Osteoblast (primary cell): ENCODE measurements around the gene CTSA. TPM values are rescaled to one million over a fixed set of nuclear protein-coding genes. Genes with fewer than 3 reads are reported as not detected.
A peak's percentile ranks its signal among the peaks of the same experiment; 100 is the strongest.

Source experiments
- DNase-seq: peaks from one replicate; pipeline ENCODE4 v3.0.0; 2011; ENCODE audit warnings: low spot score, mixed read lengths; ENCODE audit not compliant: insufficient read length; ENCODE audit errors: missing footprints
- H2AFZ ChIP-seq: 2 replicates; pipeline ENCODE4 v1.6.0; 2011; ENCODE audit warnings: mild to moderate bottlenecking, low read length
- H3K27ac ChIP-seq: 2 replicates; pipeline ENCODE4 v1.5.1; 2011; ENCODE audit warnings: mild to moderate bottlenecking, low read depth, low read length, moderate library complexity
- H3K27me3 ChIP-seq: 2 replicates; pipeline ENCODE4 v1.6.0; 2012; ENCODE audit warnings: mild to moderate bottlenecking, control low read depth, inconsistent platforms, low read length, moderate library complexity; ENCODE audit not compliant: insufficient read depth
- H3K36me3 ChIP-seq: 2 replicates; pipeline ENCODE4 v1.5.1; 2011; ENCODE audit warnings: mild to moderate bottlenecking, low read length, control low read depth, moderate library complexity; ENCODE audit not compliant: insufficient read depth
- H3K4me1 ChIP-seq: 2 replicates; pipeline ENCODE4 v1.5.1; 2011; ENCODE audit warnings: mild to moderate bottlenecking, low read length, control low read depth, moderate library complexity; ENCODE audit not compliant: insufficient read depth
- H3K4me2 ChIP-seq: 2 replicates; pipeline ENCODE4 v1.6.0; 2011; ENCODE audit warnings: mild to moderate bottlenecking, low read length; ENCODE audit not compliant: insufficient read depth
- H3K4me3 ChIP-seq: fragments of 200-600 bp; sonication (generic); 3 replicates; pipeline ENCODE4 v1.5.1; 2012; ENCODE audit warnings: mild to moderate bottlenecking, low read length, inconsistent platforms; ENCODE audit not compliant: insufficient read depth
- H3K79me2 ChIP-seq: 2 replicates; pipeline ENCODE4 v1.6.0; 2012; ENCODE audit warnings: mild to moderate bottlenecking, low read length, control low read depth, inconsistent platforms; ENCODE audit not compliant: insufficient read depth
- H3K9me3 ChIP-seq: 2 replicates; pipeline ENCODE4 v1.5.1; 2011; ENCODE audit warnings: low read depth, low read length, control low read depth
- H4K20me1 ChIP-seq: 2 replicates; pipeline ENCODE4 v1.6.0; 2012; ENCODE audit warnings: mild to moderate bottlenecking, low read length, control low read depth; ENCODE audit not compliant: insufficient read depth
- total RNA-seq: library from RNA; depleted of rRNA; stranded (reverse); fragments of >200 nt; gene quantifications from 2 replicates; pipeline ENCODE4 v1.2.3, GENCODE V29; 2012
- TF ChIP-seq, protein P1 (sequence below): IDR thresholded peaks from 2 replicates; pipeline ENCODE4 v1.5.1; 2011; ENCODE audit warnings: mild to moderate bottlenecking, low read depth, low read length, moderate library complexity; ENCODE audit errors: extremely low read depth

The CTSA gene
- total RNA-seq, 1 donor: 157 TPM

DNA sequence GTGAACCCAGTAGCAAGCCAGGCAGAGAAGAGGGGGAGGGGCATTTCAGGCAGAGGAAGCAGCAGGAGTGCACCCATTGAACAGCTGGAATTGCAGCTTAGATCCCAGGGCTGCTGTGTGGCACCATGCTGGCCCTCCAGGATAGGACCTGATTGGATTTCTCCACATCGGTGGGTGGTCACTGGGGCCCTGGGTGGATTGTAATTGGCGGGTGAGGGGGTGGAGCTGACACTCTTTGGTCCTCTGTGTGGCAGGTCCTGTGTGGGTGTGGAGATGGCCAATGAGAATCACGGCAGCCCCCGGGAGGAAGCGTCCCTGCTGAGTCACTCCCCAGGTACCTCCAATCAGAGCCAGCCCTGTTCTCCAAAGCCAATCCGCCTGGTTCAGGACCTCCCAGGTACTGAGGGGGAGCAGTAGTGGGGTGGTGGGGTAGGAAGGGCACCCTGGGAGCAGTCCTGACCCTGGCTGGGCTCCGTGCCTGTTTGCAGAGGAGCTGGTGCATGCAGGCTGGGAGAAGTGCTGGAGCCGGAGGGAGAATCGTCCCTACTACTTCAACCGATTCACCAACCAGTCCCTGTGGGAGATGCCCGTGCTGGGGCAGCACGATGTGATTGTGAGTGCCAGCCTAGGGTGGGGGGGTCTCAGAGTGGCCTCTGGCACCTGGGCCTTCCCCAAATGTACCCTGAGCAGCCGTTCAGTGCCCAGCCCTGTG is 47.7 kb downstream of the CTSA start:
- Histone ChIP-seq H3K4me2 (no peak overlapping the region), H3K9me3 (no peaks in the 10 kb centered on the region), H2AFZ (no peak overlapping the region), H3K4me3 (no peak overlapping the region), H3K4me1 (peaks cover 10% of the 10 kb centered on the region), H4K20me1 (peaks cover 21% of the 10 kb centered on the region), H3K79me2 (peaks cover 34% of the 10 kb centered on the region), H3K27ac (no peak overlapping the region), H3K36me3 (peaks cover 60% of the 10 kb centered on the region), H3K27me3 (no peaks in the 10 kb centered on the region)
- DNase-seq: peak; percentile 58
- TF ChIP-seq, protein P1, sequence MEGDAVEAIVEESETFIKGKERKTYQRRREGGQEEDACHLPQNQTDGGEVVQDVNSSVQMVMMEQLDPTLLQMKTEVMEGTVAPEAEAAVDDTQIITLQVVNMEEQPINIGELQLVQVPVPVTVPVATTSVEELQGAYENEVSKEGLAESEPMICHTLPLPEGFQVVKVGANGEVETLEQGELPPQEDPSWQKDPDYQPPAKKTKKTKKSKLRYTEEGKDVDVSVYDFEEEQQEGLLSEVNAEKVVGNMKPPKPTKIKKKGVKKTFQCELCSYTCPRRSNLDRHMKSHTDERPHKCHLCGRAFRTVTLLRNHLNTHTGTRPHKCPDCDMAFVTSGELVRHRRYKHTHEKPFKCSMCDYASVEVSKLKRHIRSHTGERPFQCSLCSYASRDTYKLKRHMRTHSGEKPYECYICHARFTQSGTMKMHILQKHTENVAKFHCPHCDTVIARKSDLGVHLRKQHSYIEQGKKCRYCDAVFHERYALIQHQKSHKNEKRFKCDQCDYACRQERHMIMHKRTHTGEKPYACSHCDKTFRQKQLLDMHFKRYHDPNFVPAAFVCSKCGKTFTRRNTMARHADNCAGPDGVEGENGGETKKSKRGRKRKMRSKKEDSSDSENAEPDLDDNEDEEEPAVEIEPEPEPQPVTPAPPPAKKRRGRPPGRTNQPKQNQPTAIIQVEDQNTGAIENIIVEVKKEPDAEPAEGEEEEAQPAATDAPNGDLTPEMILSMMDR: no peak

DNA sequence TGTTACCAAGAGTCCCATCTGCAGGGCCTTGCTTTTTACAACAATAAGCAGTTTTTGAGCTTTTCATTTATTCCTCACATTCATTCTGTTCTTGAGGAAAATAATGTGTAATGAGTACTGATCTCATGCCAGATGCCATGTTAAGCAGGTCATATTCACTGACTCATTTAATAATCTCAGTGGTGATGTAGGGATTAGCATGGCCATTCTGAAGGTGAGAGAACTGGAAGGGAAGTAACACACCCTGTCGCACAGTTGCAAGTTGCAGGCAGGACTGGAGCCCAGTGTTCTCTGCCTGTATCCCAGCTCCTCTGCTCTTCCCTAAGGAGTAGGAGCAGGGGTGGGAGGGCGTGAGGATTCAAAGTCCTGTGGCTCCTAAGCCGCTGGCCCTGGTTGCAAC is 48.9 kb downstream of the CTSA start:
- no peak overlapping the region for H2AFZ ChIP-seq
- peaks cover 29% of the 10 kb centered on the region for H3K79me2 ChIP-seq
- DNase-seq: peak; percentile 27
- TF ChIP-seq, protein P1: no peak
- peaks cover 71% of the 10 kb centered on the region for H3K36me3 ChIP-seq
- peaks cover 16% of the 10 kb centered on the region for H4K20me1 ChIP-seq
- peaks cover 16% of the 10 kb centered on the region for H3K4me1 ChIP-seq
- no peak overlapping the region for H3K27ac ChIP-seq
- no peak overlapping the region for H3K4me3 ChIP-seq
- no peaks in the 10 kb centered on the region for H3K27me3 ChIP-seq
- no peaks in the 10 kb centered on the region for H3K9me3 ChIP-seq
- no peak overlapping the region for H3K4me2 ChIP-seq

DNA sequence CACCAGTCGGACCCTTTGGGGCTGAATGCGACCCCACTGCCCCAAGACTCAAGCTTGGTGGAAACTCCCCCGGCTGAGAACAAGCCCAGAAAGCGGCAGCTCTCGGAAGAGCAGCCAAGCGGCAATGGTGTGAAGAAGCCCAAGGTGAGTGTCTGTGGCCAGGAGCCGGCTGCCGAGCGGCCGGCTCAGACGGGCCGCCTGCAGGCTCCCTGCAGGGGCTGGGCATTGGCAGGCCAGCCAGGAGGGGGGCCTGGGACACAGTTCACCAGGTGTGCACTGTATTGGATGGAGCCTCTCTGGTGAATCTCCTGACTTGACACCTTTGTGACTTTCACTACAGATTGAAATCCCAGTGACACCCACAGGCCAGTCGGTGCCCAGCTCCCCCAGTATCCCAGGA is 49.3 kb downstream of the CTSA start:
- Histone ChIP-seq H4K20me1 (peaks cover 16% of the 10 kb centered on the region), H3K4me1 (peaks cover 16% of the 10 kb centered on the region), H3K79me2 (peaks cover 29% of the 10 kb centered on the region), H3K9me3 (no peaks in the 10 kb centered on the region), H2AFZ (no peak overlapping the region), H3K27ac (no peak overlapping the region), H3K4me3 (no peak overlapping the region), H3K4me2 (no peak overlapping the region), H3K36me3 (peaks cover 75% of the 10 kb centered on the region), H3K27me3 (no peaks in the 10 kb centered on the region)
- DNase-seq: no peak
- TF ChIP-seq, protein P1: no peak

DNA sequence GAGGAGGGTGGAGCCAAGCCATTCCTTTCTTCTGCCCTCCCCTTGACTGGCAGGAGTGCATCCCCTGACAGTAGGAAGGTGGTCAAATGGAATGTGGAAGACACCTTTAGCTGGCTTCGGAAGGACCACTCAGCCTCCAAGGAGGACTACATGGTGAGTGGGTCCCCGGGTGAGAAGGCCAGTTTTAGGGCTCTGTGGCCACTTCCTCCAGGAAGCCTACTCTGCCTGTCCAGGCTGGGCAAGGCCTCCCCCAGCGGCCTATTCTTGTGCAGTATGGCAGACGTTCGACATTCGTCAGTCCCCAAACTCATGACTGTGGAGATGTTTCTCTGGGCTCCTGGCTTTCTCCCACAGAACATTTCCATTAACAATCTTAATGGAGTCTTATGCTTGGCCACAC is 52.5 kb downstream of the CTSA start:
- no peak overlapping the region for H3K27ac ChIP-seq

More for the DNA sequence above, 52.5 kb downstream of the CTSA start:
- no peak for DNase-seq
- peaks cover 13% of the 10 kb centered on the region for H3K4me1 ChIP-seq
- TF ChIP-seq, protein P1: no peak
- H3K9me3 ChIP-seq: no peaks in the 10 kb centered on the region
- peaks cover under 1% of the 10 kb centered on the region for H4K20me1 ChIP-seq
- H3K4me2 ChIP-seq: no peak overlapping the region
- H3K79me2 ChIP-seq: peaks cover 2% of the 10 kb centered on the region
- peaks cover 86% of the 10 kb centered on the region for H3K36me3 ChIP-seq
- H2AFZ ChIP-seq: no peak overlapping the region
- H3K4me3 ChIP-seq: no peak overlapping the region
- H3K27me3 ChIP-seq: no peaks in the 10 kb centered on the region
